Measurements from ENCODE around the gene GALNT2. TPM values are rescaled to one million over a fixed set of nuclear protein-coding genes. Genes with fewer than 3 reads are reported as not detected.

GALNT2 gene
- total and polyA plus RNA-seq, 9 of the 15 experiments (the other 6 are each of a cell fraction or from before 2014, with no cell fraction given), result 1.6 to 106 (median 51.9) TPM

DNA sequence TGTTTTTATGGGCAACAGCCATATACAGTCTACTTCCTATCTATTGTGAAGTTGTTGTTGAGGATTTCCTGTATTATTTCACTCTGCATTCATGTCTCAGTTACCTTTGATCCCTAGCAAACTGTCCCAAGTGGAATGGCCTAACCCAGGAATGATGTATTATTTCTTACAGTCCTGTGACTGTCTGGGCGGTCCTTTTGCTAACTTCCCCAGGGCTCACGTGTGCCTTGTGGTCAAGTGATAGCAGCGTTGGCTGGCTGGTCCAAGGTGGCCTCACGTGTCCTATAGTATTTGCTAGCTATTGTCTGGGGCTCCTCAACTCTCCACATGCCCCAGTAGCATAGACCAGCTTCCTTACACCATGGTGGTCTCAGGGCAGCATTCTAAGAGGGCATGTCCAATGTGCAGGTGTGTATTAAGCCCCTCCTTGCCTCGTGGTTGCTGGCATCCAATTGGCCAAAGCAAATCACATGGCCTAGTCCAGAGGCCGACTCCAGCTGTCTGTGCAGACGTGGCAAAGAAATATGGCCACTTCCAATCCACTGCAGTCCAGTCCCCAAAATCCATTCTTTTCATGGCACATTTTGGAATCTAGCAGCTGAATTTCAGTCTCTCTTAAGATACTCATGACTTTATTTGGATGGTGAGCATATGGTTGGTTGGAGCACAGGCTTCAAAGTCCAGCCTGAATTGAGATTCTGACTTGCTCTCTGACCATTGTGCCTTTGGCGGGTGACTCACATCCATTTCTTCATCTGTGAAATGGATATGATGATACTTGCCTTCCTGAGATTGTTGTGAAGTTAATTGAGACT, 94.1 kb downstream of the GALNT2 start (continued):
- TF ChIP-seq, protein P1, sequence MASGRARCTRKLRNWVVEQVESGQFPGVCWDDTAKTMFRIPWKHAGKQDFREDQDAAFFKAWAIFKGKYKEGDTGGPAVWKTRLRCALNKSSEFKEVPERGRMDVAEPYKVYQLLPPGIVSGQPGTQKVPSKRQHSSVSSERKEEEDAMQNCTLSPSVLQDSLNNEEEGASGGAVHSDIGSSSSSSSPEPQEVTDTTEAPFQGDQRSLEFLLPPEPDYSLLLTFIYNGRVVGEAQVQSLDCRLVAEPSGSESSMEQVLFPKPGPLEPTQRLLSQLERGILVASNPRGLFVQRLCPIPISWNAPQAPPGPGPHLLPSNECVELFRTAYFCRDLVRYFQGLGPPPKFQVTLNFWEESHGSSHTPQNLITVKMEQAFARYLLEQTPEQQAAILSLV (tag; IDR thresholded peaks at IDR 0.05), result no peak
- TF ChIP-seq BRCA1 (IDR thresholded peaks at IDR 0.05), result no peak
- no peak for TF ChIP-seq BRCA1 (CRISPR knock-in tag; IDR thresholded peaks at IDR 0.05)
- TF ChIP-seq ARID1B (IDR thresholded peaks at IDR 0.05), result 0 out of 2 replicates have a peak, but pooled peaks have one; percentile 24
- TF ChIP-seq NFXL1 (CRISPR knock-in tag; IDR thresholded peaks at IDR 0.05), result no peak
- TF ChIP-seq, protein P2, sequence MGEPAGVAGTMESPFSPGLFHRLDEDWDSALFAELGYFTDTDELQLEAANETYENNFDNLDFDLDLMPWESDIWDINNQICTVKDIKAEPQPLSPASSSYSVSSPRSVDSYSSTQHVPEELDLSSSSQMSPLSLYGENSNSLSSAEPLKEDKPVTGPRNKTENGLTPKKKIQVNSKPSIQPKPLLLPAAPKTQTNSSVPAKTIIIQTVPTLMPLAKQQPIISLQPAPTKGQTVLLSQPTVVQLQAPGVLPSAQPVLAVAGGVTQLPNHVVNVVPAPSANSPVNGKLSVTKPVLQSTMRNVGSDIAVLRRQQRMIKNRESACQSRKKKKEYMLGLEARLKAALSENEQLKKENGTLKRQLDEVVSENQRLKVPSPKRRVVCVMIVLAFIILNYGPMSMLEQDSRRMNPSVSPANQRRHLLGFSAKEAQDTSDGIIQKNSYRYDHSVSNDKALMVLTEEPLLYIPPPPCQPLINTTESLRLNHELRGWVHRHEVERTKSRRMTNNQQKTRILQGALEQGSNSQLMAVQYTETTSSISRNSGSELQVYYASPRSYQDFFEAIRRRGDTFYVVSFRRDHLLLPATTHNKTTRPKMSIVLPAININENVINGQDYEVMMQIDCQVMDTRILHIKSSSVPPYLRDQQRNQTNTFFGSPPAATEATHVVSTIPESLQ (CRISPR knock-in tag; IDR thresholded peaks at IDR 0.05), result no peak
- TF ChIP-seq, protein P3, sequence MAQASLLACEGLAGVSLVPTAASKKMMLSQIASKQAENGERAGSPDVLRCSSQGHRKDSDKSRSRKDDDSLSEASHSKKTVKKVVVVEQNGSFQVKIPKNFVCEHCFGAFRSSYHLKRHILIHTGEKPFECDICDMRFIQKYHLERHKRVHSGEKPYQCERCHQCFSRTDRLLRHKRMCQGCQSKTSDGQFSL (CRISPR knock-in tag; IDR thresholded peaks at IDR 0.05), result no peak
- TF ChIP-seq, protein P3 (tag; IDR thresholded peaks at IDR 0.05), result no peak; a peak in 1 of 4 replicates
- TF ChIP-seq ZBED1 (IDR thresholded peaks at IDR 0.05), result no peak
- no peak for TF ChIP-seq CHD1 (IDR thresholded peaks at IDR 0.05; ENCODE audit: low read length)
- TF ChIP-seq FOXA1 (IDR thresholded peaks at IDR 0.05; ENCODE audit: borderline replicate concordance), result no peak
- no peak for TF ChIP-seq GABPA (tag; conservative IDR thresholded peaks at IDR 0.05; ENCODE audit: low read depth)
- TF ChIP-seq CAMTA2 (CRISPR knock-in tag; conservative IDR thresholded peaks at IDR 0.05), result no peak
- TF ChIP-seq, protein P4, sequence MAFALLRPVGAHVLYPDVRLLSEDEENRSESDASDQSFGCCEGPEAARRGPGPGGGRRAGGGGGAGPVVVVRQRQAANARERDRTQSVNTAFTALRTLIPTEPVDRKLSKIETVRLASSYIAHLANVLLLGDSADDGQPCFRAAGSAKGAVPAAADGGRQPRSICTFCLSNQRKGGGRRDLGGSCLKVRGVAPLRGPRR (CRISPR knock-in tag; IDR thresholded peaks at IDR 0.05), result 0 out of 2 replicates have a peak, but pooled peaks have one; percentile 7
- TF ChIP-seq SMC3 (conservative IDR thresholded peaks at IDR 0.05; ENCODE audit: insufficient read depth, low read depth, low read length), result no peak
- no peak for TF ChIP-seq BRD4 (IDR thresholded peaks at IDR 0.05)
- TF ChIP-seq MCM5 (IDR thresholded peaks at IDR 0.05; ENCODE audit: low read depth), result no peak
- no peak for TF ChIP-seq SAP30 (IDR thresholded peaks at IDR 0.05; ENCODE audit: borderline replicate concordance, insufficient read depth, low read depth, low read length, poor library complexity, severe bottlenecking)
- TF ChIP-seq ZNF354B (CRISPR knock-in tag; IDR thresholded peaks at IDR 0.05), result no peak; the same call in 1 of the 2 replicates
- TF ChIP-seq HNRNPK (IDR thresholded peaks at IDR 0.05; ENCODE audit: low read depth, low read length, poor library complexity, severe bottlenecking), result no peak
- TF ChIP-seq KDM5B (IDR thresholded peaks at IDR 0.05; ENCODE audit: insufficient replicate concordance, low read depth, low read length), result no peak
- no peak for TF ChIP-seq POLR3A (IDR thresholded peaks at IDR 0.05; ENCODE audit: borderline replicate concordance, extremely low read depth, insufficient read depth, insufficient read length)
- no peak for TF ChIP-seq SIN3A (IDR thresholded peaks at IDR 0.05; ENCODE audit: borderline replicate concordance in 2 of 2, control insufficient read depth in 1 of 2, low read depth in 2 of 2, low read length in 2 of 2)

All from K562 (cell line).